B cell (primary cell): ENCODE results near the gene SRGAP1. TPM values are rescaled to one million over a fixed set of nuclear protein-coding genes. Genes with fewer than 3 reads are reported as not detected.

Experiments
- ATAC-seq: fragments of 200-7000 bp; cut with Tn5 transposase; one replicate; pipeline ENCODE4 v1.10.0; 2021; ENCODE audit warnings: low read depth, mild to moderate bottlenecking, moderate number of reproducible peaks, moderate library complexity
- CTCF ChIA-PET: fragments of 350-600 bp; sonication (Branson Sonifier 250); formaldehyde crosslinking; loops from one replicate; lab custom pipeline; 2021; ENCODE audit warnings: antibody characterized with exemption, inconsistent platforms; lab: Charles Lee
- POLR2A ChIA-PET: fragments of 350-600 bp; sonication (Branson Sonifier 250); formaldehyde crosslinking; loops from one replicate; lab custom pipeline; 2021; ENCODE audit warnings: antibody characterized with exemption; lab: Charles Lee
- DNase-seq: peaks from one replicate; pipeline ENCODE4 v3.0.0; 2013
- H2AFZ ChIP-seq: 2 replicates; pipeline ENCODE4 v1.6.1; 2012; ENCODE audit warnings: mild to moderate bottlenecking, low read depth, low read length; ENCODE audit not compliant: insufficient read depth, poor library complexity, severe bottlenecking
- H3K27ac ChIP-seq, 2 donors: 1 replicate in 1 of 2; 2 replicates in 1 of 2; pipeline ENCODE4 v1.5.1; 2012 to 2013; ENCODE audit warnings: low read length in 2 of 2, mild to moderate bottlenecking in 2 of 2, moderate library complexity in 1 of 2
- H3K27me3 ChIP-seq, 4 experiments: fragments of 200-600 bp in 1 of 4; sonication (generic) in 1 of 4; replicated peaks in 1 of 4; 1 replicate in 2 of 4; 2 replicates in 2 of 4; pipeline versions ENCODE4 v1.6.1 to v1.7.0; 2013 to 2016; ENCODE audit warnings: low read length in 3 of 4, mild to moderate bottlenecking in 2 of 4, mixed read lengths in 1 of 4, moderate library complexity in 1 of 4; ENCODE audit not compliant: insufficient read depth in 4 of 4, control insufficient read depth in 3 of 4; ENCODE audit errors: control extremely low read depth in 1 of 4
- H3K36me3 ChIP-seq, 2 experiments: replicated peaks in 1 of 2; 1 replicate in 1 of 2; 2 replicates in 1 of 2; pipeline versions ENCODE4 v1.6.1 to v1.7.1; 2013; ENCODE audit warnings: low read length in 1 of 2; ENCODE audit not compliant: insufficient read depth in 2 of 2, control insufficient read depth in 1 of 2; ENCODE audit errors: control extremely low read depth in 1 of 2, extremely low read depth in 1 of 2
- H3K4me1 ChIP-seq, 2 donors: fragments of 200-600 bp in 1 of 2; sonication (generic) in 1 of 2; 1 replicate in 1 of 2; 2 replicates in 1 of 2; pipeline versions ENCODE4 v1.5.1 to v1.6.1; 2013 to 2017; ENCODE audit warnings: low read length in 2 of 2; ENCODE audit not compliant: control insufficient read depth in 2 of 2, insufficient read depth in 2 of 2
- H3K4me2 ChIP-seq: replicated peaks from 2 replicates; pipeline ENCODE3; 2012; ENCODE audit warnings: mild to moderate bottlenecking, low read depth, low read length; ENCODE audit not compliant: poor library complexity, severe bottlenecking
- H3K4me3 ChIP-seq, 5 experiments: fragments of 200-600 bp in 1 of 5; sonication (generic) in 1 of 5; 1 replicate in 3 of 5; 2 replicates in 2 of 5; pipeline versions ENCODE4 v1.5.1 to v1.7.0; 2011 to 2016; ENCODE audit warnings: low read length in 4 of 5, mild to moderate bottlenecking in 4 of 5, low read depth in 2 of 5, control low read depth in 1 of 5, moderate library complexity in 1 of 5; ENCODE audit not compliant: insufficient read depth in 1 of 5; ENCODE audit errors: control extremely low read depth in 1 of 5, extremely low read depth in 1 of 5
- H3K79me2 ChIP-seq: fragments of 200-600 bp; sonication (generic); one replicate; pipeline ENCODE4 v1.6.0; 2016; ENCODE audit warnings: low read length; ENCODE audit not compliant: control insufficient read depth, insufficient read depth
- H3K9ac ChIP-seq: fragments of 200-600 bp; sonication (generic); 2 replicates; pipeline ENCODE4 v1.6.1; 2017; ENCODE audit warnings: mild to moderate bottlenecking, low read length, moderate library complexity
- H3K9me3 ChIP-seq, 3 donors: one replicate each; pipeline versions ENCODE4 v1.6.1 to v1.7.1; 2013; ENCODE audit warnings: low read length in 2 of 3; ENCODE audit not compliant: control insufficient read depth in 2 of 3, insufficient read depth in 1 of 3; ENCODE audit errors: control extremely low read depth in 1 of 3
- H4K20me1 ChIP-seq: 2 replicates; pipeline ENCODE4 v1.6.0; 2012; ENCODE audit warnings: mild to moderate bottlenecking, low read length; ENCODE audit not compliant: insufficient read depth, control insufficient read depth, poor library complexity, severe bottlenecking
- H3K27ac Mint-ChIP-seq: one replicate; pipeline ENCODE4 v1.8.0; 2021; ENCODE audit warnings: mixed read lengths
- H3K27me3 Mint-ChIP-seq: one replicate; pipeline ENCODE4 v1.8.0; 2021; ENCODE audit warnings: mixed read lengths
- H3K4me1 Mint-ChIP-seq: one replicate; pipeline ENCODE4 v1.8.0; 2021; ENCODE audit warnings: mixed read lengths
- H3K4me3 Mint-ChIP-seq: one replicate; pipeline ENCODE4 v1.8.0; 2021; ENCODE audit warnings: mixed read lengths
- H3K9me3 Mint-ChIP-seq: one replicate; pipeline ENCODE4 v1.8.0; 2022; ENCODE audit warnings: mixed read lengths; ENCODE audit not compliant: insufficient read depth
- CTCF ChIP-seq: fragments of 200-600 bp; IDR thresholded peaks from one replicate; pipeline ENCODE4 v1.8.0; 2022; ENCODE audit warnings: antibody characterized with exemption, mild to moderate bottlenecking
- EZH2 ChIP-seq: IDR thresholded peaks from 2 replicates; pipeline ENCODE4 v1.6.1; 2012; ENCODE audit warnings: borderline replicate concordance, low read depth, mild to moderate bottlenecking, moderate library complexity, low read length; ENCODE audit not compliant: insufficient read depth, poor library complexity, severe bottlenecking
- WGBS: methylation state at CpG from one replicate; pipeline ENCODE4 v1.1.5; 2013; ENCODE audit warnings: missing lambda C conversion rate; ENCODE audit not compliant: insufficient coverage; 5-methylcytosine and 5-hydroxymethylcytosine counted together
- intact Hi-C: fragments of 100-400 bp; cut with micrococcal nuclease; formaldehyde crosslinking; loops from one replicate; pipeline ENCODE4 v1.10.0; 2022
- polyA plus RNA-seq: library from polyadenylated mRNA; depleted of rRNA; stranded (reverse); fragments of >200 nt; gene quantifications from 2 replicates; pipeline ENCODE4 v1.2.3, GENCODE V29; 2012
- total RNA-seq, 2 donors: library from RNA; stranded (reverse); fragments of 120-200 nt in 1 of 2; gene quantifications; 1 replicate in 1 of 2; 2 replicates in 1 of 2; pipeline versions ENCODE4 v1.2.3 to v1.2.4, GENCODE V29; 2013 to 2022

The SRGAP1 gene
- total and polyA plus RNA-seq, 2 donors (not counting 1 experiment from before 2014, with no cell fraction given): under 0.01 to 0.22 TPM

DNA sequence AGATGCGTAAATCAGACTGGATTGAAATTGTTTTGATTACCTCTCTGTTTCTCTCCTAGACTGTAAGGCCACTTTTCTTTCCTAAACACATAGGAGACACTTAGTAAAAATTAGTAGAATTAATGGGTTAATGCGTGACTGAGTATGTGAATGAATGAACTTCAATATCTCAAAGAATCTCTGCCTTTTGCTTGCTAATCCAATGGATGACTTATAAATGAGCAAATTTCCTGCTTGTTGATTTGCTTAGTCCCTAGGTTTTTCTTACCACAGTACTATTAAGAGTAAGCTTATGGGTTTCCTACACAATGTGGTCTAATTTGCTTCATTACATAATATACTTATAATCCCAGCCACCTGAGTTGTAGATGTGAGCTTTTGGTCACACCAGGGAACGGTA lies 164.1 kb downstream of the SRGAP1 start:
- CTCF ChIA-PET: no interaction called here
- WGBS: no CpG with 5 or more reads among the region's 3 CpGs
- intact Hi-C loops: no loop called here

More for the DNA sequence above, 164.1 kb downstream of the SRGAP1 start:
- H3K4me2 ChIP-seq: no peak overlapping the region
- DNase-seq (no peak), ATAC-seq (no peak)
- no peaks in the 10 kb centered on the region for H3K9me3 Mint-ChIP-seq
- no peak overlapping the region for H3K27ac Mint-ChIP-seq
- no peak overlapping the region for H3K9ac ChIP-seq
- no peak for TF ChIP-seq EZH2
- no peak for TF ChIP-seq CTCF
- no peaks in the 10 kb centered on the region for H4K20me1 ChIP-seq
- no peaks in the 10 kb centered on the region for H3K9me3 ChIP-seq
- H3K4me1 ChIP-seq: no peaks in the 10 kb centered on the region
- POLR2A ChIA-PET: no interaction called here
- H3K27me3 Mint-ChIP-seq: no peaks in the 10 kb centered on the region
- H3K27ac ChIP-seq: no peak overlapping the region
- no peaks in the 10 kb centered on the region for H3K4me1 Mint-ChIP-seq
- H3K36me3 ChIP-seq: no peaks in the 10 kb centered on the region
- H3K4me3 ChIP-seq: no peak overlapping the region
- H3K4me3 Mint-ChIP-seq: no peak overlapping the region
- H3K27me3 ChIP-seq: no peaks in the 10 kb centered on the region
- no peaks in the 10 kb centered on the region for H3K79me2 ChIP-seq
- no peak overlapping the region for H2AFZ ChIP-seq
